ENCODE data around the gene TRIP10.
"Not testable (repeated sequence)": the region's sequence is repeated elsewhere in the genome, so short reads cannot be mapped to it uniquely, and the experiment has no call there.

Gene TRIP10

DNA sequence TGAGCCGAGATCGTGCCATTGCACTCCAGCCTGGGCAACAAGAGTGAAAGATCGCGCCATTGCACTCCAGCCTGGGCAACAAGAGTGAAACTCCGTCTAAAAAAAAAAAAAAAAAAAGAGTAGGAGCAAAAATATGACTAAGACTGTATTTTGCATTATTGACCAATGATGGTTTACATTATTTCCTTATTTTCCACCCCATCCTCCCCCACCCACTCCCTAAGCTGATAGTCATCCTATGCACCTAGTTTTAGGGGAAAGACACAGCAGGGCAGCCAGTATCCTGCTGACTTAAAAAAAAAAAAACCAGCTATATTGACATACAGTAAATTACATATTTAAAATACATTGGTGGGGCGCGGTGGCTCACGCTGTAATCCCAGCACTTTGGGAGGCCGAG is 58.2 kb downstream of the TRIP10 start:
- no peak for DNase-seq (ENCODE audit: low spot score)

DNA sequence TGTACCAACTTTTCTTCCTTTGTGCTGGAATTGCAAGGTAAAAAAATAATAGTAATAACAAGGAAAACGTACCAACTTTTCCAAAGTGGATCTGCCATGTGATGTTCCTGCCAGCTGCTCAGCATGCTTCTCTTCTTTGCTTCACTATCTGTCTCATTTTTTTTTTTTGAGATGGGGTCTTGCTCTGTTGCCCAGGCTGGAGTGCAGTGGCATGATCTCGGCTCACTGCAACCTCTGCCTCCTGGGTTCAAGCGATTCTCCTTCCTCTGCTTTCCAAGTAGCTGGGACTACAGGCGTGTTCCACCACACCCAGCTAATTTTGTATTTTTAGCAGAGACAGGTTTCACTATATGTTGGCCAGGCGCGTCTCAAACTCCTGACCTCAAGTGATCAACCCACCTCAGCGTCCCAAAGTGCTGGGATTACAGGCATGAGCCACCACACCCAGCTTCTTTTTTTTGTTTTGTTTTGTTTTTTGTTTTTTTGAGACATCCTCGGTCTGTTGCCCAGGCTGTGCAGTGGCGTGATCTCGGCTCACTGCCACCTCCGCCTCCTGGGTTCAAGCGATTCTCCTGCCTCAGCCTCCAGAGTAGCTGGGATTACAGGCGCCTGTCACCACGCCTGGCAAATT is 60.8 kb downstream of the TRIP10 start:
- DNase-seq (ENCODE audit: low spot score), result not testable (repeated sequence)

DNA sequence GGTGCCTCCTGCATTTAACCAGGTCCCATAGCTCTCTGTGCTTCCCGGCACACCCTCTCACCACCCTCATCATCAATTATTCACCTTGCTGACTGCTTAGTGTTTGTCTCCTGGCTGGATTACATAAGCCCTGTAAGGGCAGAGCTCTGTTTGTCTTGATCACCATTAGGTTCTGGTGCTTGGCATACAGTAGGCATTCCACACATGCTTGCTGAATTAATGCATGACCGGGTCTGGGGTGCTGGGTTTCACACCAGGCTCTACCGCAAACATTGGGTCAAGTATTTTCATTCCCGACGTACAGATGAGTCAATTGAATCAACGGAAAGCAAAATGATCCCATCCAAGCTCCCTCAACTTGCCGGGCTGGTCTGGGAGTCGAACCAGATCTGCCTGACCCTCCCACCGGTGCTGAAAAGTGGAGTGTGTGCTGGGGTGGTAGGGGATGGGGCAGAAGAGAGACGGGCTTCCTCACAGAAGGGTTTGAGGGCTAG is 61.6 kb downstream of the TRIP10 start:
- DNase-seq (ENCODE audit: low spot score), result peak; percentile 25
